LNCaP clone FGC (cell line): ENCODE data around the gene FAM181A.
A peak's percentile ranks its signal among the peaks of the same experiment; 100 is the strongest.

Experiments used
- DNase-seq: peaks from one replicate; pipeline ENCODE4 v3.0.0-alpha.2; 2011; ENCODE audit warnings: low read depth
- H3K4me3 ChIP-seq: 2 replicates; pipeline ENCODE4 v1.5.1; 2011; ENCODE audit warnings: mild to moderate bottlenecking, low read depth, low read length, control low read depth
- CTCF ChIP-seq: IDR thresholded peaks from 2 replicates; pipeline ENCODE4 v1.5.1; 2012; ENCODE audit warnings: mild to moderate bottlenecking; ENCODE audit not compliant: control insufficient read depth, insufficient read depth; ENCODE audit errors: extremely low read depth

FAM181A gene

GRCh38 chr14:93967637-93968250 is 40.6 kb downstream of the FAM181A start:
- H3K4me3 ChIP-seq, result no peak overlapping the region
- TF ChIP-seq CTCF, result no peak
- DNase-seq, result no peak

- no peak for TF ChIP-seq CTCF
- no peak for DNase-seq
- no peak overlapping the region for H3K4me3 ChIP-seq
Observed at GRCh38 chr14:93969082-93969828, 42.1 kb downstream of the FAM181A start.

GRCh38 chr14:93970585-93970964 is 43.4 kb downstream of the FAM181A start:
- no peak overlapping the region for H3K4me3 ChIP-seq

GRCh38 chr14:93970965-93971634 is 44.0 kb downstream of the FAM181A start:
- H3K4me3 ChIP-seq, result no peak overlapping the region
- DNase-seq, result no peak
- TF ChIP-seq CTCF, result no peak

More at GRCh38 chr14:93970585-93970964, 43.4 kb downstream of the FAM181A start:
- DNase-seq, result no peak
- peak; percentile 59 for TF ChIP-seq CTCF

GRCh38 chr14:93971635-93972027 is 44.5 kb downstream of the FAM181A start:
- TF ChIP-seq CTCF, result no peak
- H3K4me3 ChIP-seq, result no peak overlapping the region
- DNase-seq, result no peak

GRCh38 chr14:93972618-93973205 is 45.6 kb downstream of the FAM181A start:
- no peak overlapping the region for H3K4me3 ChIP-seq
- TF ChIP-seq CTCF, result no peak
- DNase-seq, result no peak
